ENCODE data around the gene PSMC5.
"Not testable (repeated sequence)": the region's sequence is repeated elsewhere in the genome, so short reads cannot be mapped to it uniquely, and the experiment has no call there.

PSMC5 gene

GRCh38 chr17:63841350-63842172 is 14.3 kb downstream of the PSMC5 start:
- DNase-seq, result peak; percentile 28

GRCh38 chr17:63842173-63842539 is 14.9 kb downstream of the PSMC5 start:
- no peak for DNase-seq

- DNase-seq, result peak; percentile 100
These were observed 15.5 kb downstream of the PSMC5 start, which contains the start of gene SMARCD2 for GRCh38 chr17:63842540-63843386. TSS of gene SMARCD2 (minus strand) at chr17:63842685. CDS start at chr17:63842674, 11 bp downstream.

GRCh38 chr17:63843387-63843888 is 16.2 kb downstream of the PSMC5 start:
- DNase-seq, result peak; percentile 49

GRCh38 chr17:63843910-63844677 is 16.9 kb downstream of the PSMC5 start:
- no peak for DNase-seq

GRCh38 chr17:63845509-63845908 is 18.3 kb downstream of the PSMC5 start:
- no peak for DNase-seq

- DNase-seq, result no peak
These were observed 20.5 kb downstream of the PSMC5 start for GRCh38 chr17:63847525-63848249.

GRCh38 chr17:63848834-63849689 is 21.8 kb downstream of the PSMC5 start:
- DNase-seq, result peak; percentile 91

- DNase-seq, result no peak
These were observed 23.2 kb downstream of the PSMC5 start for GRCh38 chr17:63850401-63850800.

- DNase-seq, result no peak
These were observed 26.0 kb downstream of the PSMC5 start for GRCh38 chr17:63853260-63853659.

- no peak for DNase-seq
These were observed 27.5 kb downstream of the PSMC5 start for GRCh38 chr17:63854709-63855108.

- no peak for DNase-seq
These were observed 28.0 kb downstream of the PSMC5 start for GRCh38 chr17:63855185-63855584.

- not testable (repeated sequence) for DNase-seq
These were observed 29.2 kb downstream of the PSMC5 start for GRCh38 chr17:63856425-63856824.

- no peak for DNase-seq
These were observed 32.0 kb downstream of the PSMC5 start for GRCh38 chr17:63859257-63859656.

- not testable (repeated sequence) for DNase-seq
These were observed 39.4 kb downstream of the PSMC5 start for GRCh38 chr17:63866625-63867024.

GRCh38 chr17:63869491-63870291 is 42.5 kb downstream of the PSMC5 start:
- DNase-seq, result peak; percentile 68

GRCh38 chr17:63870292-63870665 is 43.0 kb downstream of the PSMC5 start:
- peak; percentile 31 for DNase-seq

- not testable (repeated sequence) for DNase-seq
These were observed 44.6 kb downstream of the PSMC5 start for GRCh38 chr17:63871646-63872365.

GRCh38 chr17:63873577-63873976 is 46.3 kb downstream of the PSMC5 start, which contains the start of gene CSH2:
TSS of gene CSH2 (minus strand) at chr17:63873677. CDS start at chr17:63873614, 63 bp downstream.
- DNase-seq, result not testable (repeated sequence)

Measured in fibroblast of skin of right quadriceps (primary cell).